22Rv1 (cell line): ENCODE data around the gene SRPK1.
"Not testable (repeated sequence)": the region's sequence is repeated elsewhere in the genome, so short reads cannot be mapped to it uniquely, and the experiment has no call there.

Experiments used
- H3K27ac ChIP-seq: fragments of 450-650 bp; 2 replicates; pipeline ENCODE4 v1.5.1; 2017
- ZFX ChIP-seq: fragments of 450-650 bp; IDR thresholded peaks from 2 replicates; pipeline ENCODE4 v1.6.1; 2017; ENCODE audit warnings: antibody characterized with exemption, borderline replicate concordance
- TF ChIP-seq, protein P1 (sequence below): fragments of 450-650 bp; IDR thresholded peaks from 2 replicates; pipeline ENCODE4 v1.5.1; 2017; ENCODE audit warnings: mild to moderate bottlenecking

SRPK1 gene

GRCh38 chr6:35926509-35927215 is 5.8 kb upstream of the SRPK1 start:
- no peak for TF ChIP-seq ZFX
- TF ChIP-seq, protein P1, sequence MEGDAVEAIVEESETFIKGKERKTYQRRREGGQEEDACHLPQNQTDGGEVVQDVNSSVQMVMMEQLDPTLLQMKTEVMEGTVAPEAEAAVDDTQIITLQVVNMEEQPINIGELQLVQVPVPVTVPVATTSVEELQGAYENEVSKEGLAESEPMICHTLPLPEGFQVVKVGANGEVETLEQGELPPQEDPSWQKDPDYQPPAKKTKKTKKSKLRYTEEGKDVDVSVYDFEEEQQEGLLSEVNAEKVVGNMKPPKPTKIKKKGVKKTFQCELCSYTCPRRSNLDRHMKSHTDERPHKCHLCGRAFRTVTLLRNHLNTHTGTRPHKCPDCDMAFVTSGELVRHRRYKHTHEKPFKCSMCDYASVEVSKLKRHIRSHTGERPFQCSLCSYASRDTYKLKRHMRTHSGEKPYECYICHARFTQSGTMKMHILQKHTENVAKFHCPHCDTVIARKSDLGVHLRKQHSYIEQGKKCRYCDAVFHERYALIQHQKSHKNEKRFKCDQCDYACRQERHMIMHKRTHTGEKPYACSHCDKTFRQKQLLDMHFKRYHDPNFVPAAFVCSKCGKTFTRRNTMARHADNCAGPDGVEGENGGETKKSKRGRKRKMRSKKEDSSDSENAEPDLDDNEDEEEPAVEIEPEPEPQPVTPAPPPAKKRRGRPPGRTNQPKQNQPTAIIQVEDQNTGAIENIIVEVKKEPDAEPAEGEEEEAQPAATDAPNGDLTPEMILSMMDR = no peak
- H3K27ac ChIP-seq = no peak overlapping the region

DNA sequence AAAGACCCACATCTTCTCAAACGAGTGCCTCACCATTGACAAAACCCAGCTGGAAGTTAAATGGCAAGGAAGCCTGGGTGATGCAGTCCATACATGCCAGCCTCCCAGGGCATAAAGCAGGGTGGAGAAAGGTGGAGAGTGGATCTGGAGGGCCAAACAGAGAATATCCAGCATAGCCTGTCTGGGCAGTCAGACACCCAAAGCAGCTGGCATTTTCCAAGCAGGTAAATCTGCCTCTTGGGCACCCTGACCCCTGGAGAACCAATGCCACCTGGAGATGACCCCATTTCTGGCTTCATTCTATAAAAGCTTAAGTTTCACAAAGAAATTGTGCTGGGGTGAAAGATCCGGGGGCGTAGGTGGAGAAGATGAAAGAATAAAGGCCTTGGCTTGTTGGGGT is 5.1 kb upstream of the SRPK1 start:
- TF ChIP-seq, protein P1 = no peak
- no peak for TF ChIP-seq ZFX
- no peak overlapping the region for H3K27ac ChIP-seq

GRCh38 chr6:35924146-35924545 is 3.2 kb upstream of the SRPK1 start:
- TF ChIP-seq, protein P1 = no peak
- TF ChIP-seq ZFX = no peak
- no peak overlapping the region for H3K27ac ChIP-seq

DNA sequence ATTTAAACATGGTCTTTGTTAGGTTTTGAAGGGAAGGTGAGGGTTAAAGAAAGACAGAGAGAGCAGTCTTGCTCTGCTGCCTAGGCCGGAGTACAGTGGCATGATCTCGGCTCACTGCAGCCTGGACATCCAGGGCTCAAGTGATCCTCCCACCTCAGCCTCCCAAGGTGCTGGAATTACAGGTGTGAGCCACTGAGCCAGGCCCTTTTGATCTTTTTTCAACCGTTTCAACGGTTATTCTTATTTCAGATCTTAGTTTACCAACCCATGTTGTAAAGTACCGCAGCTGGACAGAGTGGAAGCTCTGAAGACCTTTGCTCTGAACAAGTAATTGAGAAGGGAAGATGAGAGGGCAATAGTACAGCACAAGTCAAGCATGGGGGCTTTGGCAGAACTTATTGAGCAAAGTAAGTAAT is 1.2 kb upstream of the SRPK1 start:
- no peak overlapping the region for H3K27ac ChIP-seq
- TF ChIP-seq ZFX = no peak
- TF ChIP-seq, protein P1 = no peak

GRCh38 chr6:35919827-35920751 is 809 bp downstream of the SRPK1 start:
- TF ChIP-seq ZFX = no peak
- TF ChIP-seq, protein P1 = no peak
- H3K27ac ChIP-seq = peak overlapping the region; percentile 72

GRCh38 chr6:35919085-35919826 is 1.6 kb downstream of the SRPK1 start:
- peak overlapping the region; percentile 72 for H3K27ac ChIP-seq
- TF ChIP-seq, protein P1 = no peak
- TF ChIP-seq ZFX = no peak

GRCh38 chr6:35916893-35917292 is 4.0 kb downstream of the SRPK1 start:
- not testable (repeated sequence) for H3K27ac ChIP-seq
